Renal cortical epithelial cell (primary cell): ENCODE measurements around the gene ATXN2. TPM values are rescaled to one million over a fixed set of nuclear protein-coding genes. Genes with fewer than 3 reads are reported as not detected.
"Not testable (repeated sequence)": the region's sequence is repeated elsewhere in the genome, so short reads cannot be mapped to it uniquely, and the experiment has no call there.

ENCODE experiments used
- DNase-seq: peaks from one replicate; pipeline ENCODE4 v3.0.0-alpha.2; 2011; ENCODE audit warnings: low read depth
- total RNA-seq: library from RNA; depleted of rRNA; stranded (reverse); fragments of >200 nt; gene quantifications from 2 replicates; pipeline ENCODE4 v1.2.3, GENCODE V29; 2014

Gene ATXN2
- total RNA-seq, 1 donor from 2014 or later, result 59.4 TPM

DNA sequence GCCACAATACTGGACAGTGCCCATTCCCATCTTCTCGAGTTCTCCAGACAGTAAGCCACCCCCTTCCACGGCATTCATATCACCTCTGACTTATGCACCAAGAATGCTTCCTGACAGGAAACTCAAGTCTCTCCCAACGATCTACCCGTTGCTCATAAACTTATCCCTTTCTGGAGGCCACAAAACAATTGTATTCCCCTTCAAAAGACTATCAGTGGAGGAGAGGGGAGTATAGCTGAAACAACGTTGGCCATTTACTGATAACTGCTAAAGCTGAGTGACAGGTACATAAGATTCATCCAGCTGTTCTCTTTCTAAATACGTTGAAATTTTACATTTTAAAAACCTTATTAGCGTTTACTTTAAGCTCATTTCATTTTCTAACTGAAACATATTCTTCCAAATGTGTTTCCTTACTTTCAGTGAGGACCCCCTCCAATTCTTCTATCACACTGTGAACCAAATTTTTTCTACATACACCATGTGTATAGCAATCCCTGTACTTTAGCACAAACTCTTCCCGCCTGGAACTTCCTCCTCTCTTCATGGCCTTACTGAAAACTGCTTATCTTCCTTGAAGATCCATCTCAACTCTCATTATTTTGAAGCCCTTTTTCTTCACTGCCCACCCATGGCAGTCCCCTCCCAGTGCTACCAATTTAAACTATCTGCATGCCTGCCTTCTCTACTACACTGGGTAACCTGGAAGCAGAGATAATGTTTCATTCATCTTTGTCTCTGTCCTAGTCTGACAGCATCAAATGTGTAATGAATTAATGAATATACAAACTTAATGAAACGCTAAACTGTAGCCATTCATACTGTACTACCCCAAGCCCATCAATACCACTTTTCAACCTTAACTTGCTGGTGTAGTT lies 28.8 kb downstream of the ATXN2 start:
- peak; percentile 84 for DNase-seq

DNA sequence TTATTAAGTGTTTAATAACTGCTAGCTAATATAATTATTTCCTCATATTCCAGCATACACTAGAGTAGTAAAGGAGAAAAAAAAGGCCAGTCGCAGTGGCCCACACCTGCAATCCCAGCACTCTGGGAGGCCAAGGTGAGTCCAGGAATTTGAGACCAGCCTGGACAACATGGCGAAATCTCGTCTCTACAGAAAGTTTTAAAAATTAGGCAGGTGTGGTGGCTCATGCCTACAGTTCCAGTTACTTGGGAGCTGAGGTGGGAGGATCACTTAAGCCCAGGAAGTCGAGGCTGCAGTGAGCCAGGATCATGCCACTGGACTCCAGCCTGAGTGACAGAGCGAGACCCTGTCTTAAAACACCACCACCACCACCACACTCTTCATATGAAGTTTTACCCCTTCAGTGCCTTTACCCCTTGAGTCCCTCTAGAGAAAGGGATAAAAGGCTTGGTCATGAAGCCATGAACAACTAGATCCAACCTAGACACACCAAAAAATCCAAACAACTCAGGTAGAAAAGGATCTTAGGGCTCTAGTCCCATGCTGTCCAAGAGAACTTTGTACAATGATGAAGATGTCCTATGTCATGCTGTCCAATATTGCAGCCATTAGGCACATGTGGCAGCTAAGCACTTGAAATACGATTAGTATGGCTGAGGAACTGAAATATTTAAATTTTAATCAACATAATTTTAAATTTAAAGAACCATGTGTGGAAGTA lies 29.6 kb downstream of the ATXN2 start:
- no peak for DNase-seq

DNA sequence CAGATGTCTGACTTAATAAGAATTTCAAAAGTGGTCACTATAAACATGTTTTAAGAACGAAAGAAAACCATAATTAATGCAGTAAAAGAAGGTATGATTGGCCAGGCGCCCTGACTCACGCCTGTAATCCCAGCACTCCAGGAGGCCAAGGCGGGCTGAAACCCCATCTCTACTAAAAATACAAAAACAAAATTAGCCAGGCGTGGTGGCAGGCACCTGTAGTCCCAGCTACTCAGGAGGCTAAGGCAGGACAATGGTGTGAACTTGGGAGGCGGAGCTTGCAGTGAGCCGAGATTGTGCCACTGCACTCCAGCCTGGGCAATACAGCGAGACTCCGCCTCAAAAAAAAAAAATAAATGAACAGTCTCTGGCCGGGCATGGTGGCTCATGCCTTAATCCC lies 38.3 kb downstream of the ATXN2 start:
- DNase-seq, result not testable (repeated sequence)

DNA sequence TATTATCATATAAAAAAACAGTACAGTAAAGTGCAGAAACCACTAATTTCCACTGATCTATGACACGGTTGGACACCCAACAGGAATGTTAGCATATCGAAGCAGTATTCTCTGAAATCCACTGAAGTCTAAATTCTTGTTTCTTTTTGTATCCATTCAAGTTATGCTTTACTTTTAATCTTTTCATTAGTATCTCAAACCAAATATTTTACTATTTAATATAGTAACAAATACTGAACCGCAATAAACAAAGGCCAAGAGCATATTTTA lies 41.1 kb downstream of the ATXN2 start:
- DNase-seq, result peak; percentile 22

DNA sequence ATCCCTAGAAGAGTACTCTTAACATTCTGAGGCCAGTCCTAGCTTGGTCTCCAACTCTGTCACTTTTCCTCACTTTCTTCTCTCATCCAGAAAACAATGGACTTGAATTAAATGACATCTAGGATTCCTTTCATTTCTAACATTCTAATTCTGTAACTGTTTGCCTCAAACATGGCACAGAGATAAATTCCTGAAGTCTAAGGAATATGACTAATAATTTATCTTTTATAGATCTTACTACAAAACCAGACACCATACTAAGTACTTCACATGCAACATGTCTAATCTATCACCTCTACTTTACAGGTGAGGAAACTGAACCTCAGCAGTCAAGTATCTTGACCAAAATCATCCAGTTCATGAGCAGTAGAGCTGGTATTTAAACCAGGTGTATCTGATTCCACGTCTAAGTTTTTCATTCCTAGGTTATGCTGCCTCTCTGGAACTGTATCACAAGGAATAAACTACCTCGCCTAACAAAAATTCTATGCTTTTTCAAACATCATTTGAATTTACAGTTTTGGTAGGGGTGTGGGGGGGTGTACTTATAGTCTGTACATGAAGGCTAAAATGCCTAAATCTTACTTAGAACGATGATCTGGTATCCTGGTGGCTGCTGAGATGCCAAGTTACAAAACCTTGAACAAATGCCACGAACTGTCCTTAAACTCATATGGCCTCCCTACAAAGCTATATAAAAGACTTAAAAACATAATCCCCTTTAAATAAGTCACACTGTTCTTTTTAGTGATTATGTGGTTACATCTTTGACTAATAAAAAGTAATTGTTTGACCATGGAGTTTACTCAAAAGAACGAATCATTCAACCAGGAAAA lies 41.6 kb downstream of the ATXN2 start:
- peak; percentile 54 for DNase-seq

DNA sequence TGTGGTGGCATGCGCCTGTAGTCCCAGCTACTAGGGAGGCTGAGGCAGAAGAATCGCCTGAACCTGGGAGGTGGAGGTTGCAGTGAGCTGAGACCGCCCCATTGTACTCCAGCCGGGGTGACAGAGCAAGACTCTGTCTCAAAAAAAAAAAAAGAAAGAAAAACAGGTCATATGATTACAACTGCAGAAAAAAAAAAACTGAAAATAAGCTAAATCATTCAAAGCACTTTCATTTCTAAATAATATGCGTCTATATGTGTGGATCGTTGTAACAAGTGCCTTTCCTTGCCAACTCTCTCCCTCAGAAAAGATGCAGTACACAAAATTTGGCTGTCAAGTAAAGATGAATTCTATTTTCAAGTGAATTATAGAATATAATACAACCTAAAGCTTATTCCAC lies 42.4 kb downstream of the ATXN2 start:
- DNase-seq, result no peak

DNA sequence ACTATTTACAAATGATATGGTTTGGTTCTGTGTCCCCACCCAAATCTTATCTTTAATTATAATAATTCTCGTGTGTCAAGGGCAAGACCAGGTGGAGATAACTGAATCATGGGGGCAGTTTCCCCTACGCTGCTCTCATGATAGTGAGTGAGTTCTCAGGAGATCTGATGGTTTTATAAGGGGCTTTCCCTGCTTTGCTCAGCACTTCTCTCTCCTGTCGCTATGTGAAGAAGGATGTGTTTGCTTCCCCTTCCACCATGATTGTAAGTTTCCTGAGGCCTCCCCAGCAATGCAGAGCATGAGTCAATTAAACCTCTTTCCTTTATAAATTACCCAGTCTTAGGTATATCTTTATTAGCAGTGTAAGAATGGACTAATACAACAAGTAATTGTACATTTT lies 43.8 kb downstream of the ATXN2 start:
- DNase-seq, result not testable (repeated sequence)

DNA sequence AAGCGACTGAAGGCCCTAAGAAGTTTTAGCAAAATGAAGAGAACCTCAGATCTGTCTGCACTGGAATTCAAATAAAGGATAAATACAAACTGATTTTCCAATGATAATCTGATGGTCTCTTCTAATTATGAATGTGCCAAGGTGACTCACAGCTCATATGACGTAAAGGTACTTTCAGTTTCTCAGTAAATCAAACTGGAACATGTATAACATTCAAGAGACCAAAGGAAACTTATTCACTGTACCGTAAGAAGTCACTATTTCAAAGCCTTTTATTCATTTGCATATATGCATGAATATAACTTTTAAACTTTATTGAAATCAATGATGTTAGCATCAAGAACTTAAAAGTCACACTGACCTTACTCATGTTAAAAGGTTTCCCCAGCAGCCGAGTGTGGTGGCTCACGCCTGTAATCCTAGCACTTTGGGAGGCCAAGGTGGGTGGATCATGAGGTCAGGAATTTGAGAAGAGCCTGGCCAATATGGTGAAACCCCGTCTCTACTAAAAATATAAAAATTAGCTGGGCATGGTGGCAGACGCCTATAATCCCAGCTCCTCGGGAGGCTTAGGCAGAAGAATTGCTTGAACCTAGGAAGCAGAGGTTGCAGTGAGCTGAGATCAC lies 52.2 kb downstream of the ATXN2 start:
- DNase-seq, result peak; percentile 19

DNA sequence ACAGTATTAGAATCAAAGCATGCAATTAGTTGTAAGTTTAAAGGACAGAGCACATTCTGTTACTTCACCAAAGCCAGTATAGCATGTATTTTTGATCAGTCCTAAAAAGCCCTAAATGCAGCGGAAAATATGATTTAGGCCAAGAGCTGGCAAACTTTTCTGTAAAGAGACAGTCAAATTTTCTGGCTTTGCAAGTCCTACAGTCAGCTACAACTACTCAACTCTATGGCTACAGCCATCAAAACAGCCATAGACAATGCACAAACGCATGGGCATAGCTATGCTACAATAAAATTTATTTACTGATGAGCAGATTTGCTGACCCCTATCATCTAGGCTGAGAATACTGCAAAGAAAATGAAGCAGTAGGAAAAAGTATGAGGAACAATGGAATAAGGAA lies 52.9 kb downstream of the ATXN2 start:
- no peak for DNase-seq

DNA sequence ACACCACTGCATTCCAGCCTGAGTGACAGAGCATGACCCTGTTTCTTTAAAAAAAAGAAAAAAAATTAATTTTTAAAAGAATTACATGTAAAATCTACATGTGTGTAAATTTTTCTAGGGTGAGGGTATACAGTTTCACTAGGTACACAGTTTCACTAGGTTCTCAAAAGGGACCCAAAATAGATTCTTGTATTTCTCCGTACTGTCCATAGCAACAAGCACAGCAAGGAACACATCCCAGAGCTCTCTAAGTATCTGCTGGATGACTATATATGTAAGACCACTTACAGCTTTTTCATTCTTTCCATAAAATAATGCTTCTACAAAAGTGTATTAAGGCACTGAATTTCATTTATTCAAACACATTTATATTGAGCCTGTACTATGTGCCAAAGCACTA lies 55.1 kb downstream of the ATXN2 start:
- no peak for DNase-seq

DNA sequence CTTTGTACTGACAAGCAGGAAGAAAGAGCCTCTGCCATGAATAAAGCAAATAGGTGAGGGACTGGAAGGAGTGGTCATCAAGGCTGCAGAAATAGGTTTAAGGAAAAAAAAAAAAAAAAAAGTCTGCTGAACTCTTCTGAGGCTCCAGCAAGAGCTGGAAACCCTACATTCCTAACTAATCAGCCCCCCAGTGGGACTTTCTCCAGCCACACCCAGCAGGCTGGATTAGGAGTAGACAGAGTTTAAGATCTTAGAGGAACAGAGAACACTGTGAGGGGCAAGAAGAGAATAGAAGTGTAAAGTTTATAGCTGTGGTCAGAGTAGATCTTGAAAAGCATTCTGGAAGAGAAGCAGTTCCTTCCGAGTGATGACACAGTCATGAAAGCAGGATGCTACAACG lies 66.4 kb downstream of the ATXN2 start:
- no peak for DNase-seq

DNA sequence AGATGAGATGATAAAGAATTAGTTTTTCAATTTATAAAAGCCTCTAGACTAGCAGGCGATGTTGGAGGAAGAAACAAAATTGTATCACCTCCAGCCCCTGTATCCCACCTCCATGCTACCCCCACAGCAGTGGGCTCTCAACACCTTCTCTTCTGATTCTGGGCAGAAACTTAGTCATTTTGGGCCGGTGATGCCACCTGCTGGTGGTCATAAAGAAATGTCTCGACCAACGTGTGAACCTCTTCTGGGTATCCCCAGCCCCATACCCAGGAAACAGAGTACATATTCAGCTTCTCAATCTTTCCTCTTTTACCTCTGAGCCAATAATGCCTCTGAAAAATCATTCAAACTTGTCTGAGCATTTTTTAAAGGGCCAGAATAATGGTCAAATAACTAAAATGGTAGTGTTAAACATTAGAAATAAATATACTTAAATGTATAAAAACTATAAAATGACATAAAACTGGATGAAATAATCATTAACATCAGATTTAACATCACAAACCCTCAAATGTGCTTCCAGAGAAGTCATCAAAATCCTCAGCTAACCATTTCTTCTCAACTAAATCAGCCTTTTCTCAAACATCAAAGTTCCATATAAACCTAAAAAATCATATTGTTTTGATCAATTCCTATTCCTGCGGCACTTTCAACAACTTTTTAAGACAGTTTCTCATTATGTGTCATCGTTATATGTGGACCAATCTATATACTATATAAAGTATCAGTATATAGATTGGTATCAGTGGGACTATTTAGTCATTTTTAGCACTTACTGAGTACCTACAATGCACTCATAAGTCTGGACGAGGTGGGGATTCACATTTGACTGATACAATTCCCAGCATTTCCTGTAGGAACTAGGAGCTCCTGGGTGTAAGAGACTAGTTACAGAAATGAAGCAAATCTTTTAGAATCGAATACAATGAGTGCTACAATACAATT lies 69.4 kb downstream of the ATXN2 start:
- DNase-seq, result peak; percentile 59

DNA sequence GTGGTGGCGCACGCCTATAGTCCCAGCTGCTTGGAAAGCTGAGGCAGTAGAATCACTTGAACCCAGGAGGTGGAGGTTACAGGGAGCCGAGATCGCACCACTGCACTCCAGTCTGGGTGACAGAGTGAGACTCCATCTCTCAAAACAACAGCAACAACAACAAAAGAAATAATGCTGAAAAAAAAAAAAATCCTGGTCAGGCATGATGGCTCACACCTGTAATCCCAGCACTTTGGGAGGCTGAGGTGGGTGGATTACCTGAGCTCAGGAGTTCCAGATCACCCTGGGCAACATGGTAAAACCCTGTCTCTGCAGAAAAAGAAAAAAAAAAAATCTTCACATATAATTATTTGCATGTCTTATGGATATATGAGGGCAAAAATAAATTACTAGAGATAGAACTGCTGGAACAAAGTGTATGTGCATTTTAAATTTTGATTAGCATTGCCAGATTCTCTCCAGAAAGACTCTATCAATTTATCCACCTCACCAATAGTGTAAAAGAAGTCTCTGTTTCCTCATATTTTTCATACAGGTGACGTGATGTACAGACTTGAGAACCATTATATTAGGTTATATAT lies 75.4 kb downstream of the ATXN2 start:
- DNase-seq, result no peak

DNA sequence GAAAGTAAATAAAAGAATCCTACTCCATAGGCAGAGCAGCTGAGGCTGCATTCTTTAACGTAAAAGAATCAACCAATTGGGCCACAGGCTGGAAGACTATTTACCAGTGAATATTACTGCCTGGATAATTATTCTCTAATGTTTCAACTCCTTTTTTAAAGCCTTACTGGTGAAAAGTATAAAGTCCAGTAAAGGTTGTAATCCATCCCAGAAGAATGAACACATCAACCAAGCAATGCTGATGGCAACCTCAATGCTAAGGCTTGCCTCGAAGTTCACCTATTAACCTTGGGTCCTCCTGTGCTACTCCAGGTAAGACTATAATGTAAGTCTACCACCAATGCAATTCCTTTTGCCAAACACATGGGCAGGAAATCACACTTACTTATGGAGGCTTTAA lies 77.3 kb downstream of the ATXN2 start:
- DNase-seq, result no peak

DNA sequence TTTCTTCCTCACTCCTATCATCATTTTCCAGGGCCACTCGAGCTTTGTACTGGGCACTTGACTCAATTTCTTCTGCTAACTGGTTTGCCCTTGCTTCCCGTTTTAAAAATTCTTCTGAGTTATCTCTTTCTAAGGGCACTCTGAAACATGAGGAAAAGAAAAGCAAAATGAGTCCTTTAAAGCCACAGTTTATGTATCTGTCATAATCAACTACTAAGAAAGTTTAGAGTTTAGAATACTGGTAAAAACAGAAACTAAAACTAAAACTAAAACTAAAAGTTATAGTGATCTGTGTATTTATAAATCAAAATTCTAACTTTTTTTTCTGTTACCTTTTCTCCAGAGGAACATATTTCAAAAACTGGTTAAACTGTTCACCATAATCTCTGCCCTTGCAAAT lies 79.2 kb downstream of the ATXN2 start:
- no peak for DNase-seq

DNA sequence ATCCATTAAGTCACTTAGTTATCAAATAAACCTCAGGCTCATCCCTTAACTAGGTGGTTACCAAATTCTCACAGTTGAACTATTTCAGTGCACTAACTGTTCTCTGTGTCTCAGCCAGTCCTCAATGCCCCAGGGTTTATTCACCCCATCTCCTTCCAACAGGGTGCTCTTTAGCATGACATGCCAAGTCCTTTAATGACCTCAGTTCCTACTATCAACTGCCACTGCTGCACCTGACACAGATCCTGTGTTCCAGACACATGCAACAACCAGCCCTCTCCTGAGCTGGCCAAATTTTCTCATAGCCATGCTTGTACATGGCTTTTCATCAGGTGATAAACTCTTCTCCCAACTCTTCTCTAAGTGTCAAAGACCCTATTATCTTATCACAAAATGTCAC lies 80.0 kb downstream of the ATXN2 start:
- DNase-seq, result no peak

DNA sequence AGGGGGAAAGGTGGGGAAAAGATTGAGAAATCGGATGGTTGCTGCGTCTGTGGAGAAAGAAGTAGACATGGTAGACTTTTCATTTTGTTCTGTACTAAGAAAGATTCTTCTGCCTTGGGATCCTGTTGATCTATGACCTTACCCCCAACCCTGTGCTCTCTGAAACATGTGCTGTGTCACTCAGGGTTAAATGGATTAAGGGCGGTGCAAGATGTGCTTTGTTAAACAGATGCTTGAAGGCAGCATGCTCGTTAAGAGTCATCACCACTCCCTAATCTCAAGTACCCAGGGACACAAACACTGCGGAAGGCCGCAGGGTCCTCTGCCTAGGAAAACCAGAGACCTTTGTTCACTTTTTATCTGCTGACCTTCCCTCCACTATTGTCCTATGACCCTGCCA lies 91.4 kb downstream of the ATXN2 start:
- not testable (repeated sequence) for DNase-seq

DNA sequence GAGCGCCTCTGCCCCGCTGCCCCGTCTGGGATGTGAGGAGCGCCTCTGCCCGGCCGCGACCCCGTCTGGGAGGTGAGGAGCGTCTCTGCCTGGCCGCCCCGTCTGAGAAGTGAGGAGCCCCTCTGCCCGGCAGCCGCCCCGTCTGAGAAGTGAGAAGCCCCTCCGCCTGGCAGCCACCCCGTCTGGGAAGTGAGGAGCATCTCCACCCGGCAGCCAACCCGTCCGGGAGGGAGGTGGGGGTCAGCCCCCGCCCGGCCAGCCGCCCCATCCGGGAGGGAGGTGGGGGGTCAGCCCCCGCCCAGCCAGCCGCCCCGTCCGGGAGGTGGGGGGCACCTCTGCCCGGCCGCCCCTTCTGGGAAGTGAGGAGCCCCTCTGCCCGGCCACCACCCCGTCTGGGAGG lies 91.9 kb downstream of the ATXN2 start:
- DNase-seq, result not testable (repeated sequence)

DNA sequence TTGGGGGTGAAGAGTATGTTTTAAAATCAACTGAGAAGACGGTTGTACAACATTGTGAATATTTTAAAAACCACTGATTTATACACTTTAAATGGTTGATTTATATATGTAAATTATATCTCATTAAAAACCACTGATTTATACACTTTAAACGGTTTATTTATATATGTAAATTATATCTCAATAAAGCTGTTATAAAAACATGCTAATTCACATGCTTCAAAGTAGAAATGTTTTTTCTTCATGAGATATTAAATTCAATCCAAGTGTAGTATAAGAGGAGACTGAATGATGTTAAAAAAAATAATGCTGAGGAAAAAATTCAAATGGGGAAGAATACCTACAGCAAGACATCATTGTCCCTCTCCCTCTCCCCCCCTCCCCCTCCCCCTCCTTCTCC lies 92.9 kb downstream of the ATXN2 start:
- no peak for DNase-seq

DNA sequence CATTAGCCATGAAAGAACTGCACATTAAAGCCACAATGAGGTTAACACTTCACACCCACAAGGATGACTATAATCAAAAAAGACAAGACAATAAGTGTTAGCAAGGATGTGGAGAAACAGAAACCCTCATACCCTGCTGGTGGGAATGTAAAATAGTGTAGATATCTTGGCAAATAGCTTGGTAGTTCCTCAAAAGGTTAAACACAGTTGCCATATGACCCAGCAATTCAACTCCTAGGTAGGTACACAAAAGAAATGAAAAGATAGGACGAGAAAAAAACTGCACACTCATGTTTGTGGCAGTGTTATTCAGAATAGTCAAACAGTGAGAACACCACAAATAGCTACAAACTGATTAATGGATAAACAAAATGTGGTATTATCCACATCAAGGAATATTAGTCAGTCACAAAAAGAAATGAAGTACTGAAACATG lies 93.5 kb downstream of the ATXN2 start:
- no peak for DNase-seq

DNA sequence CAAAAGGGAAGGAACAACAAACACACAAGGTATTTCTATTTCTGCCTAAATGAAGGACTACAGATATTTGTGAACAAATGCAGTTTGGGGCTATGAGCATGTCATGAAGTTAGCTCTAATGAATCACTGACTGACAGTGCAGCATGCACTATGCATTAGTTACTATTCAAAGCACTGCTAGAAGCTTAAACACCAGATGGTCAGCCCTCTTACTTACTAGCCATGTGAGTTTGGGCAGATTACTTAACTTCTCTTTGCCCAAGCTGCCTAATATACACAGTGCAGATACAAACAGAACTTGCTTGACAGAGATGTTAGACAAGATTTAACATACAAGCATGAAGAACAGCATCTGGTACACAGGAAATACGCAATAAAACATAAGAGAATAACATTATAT lies 96.0 kb downstream of the ATXN2 start:
- DNase-seq, result no peak
